ENCODE results near the gene UFD1. TPM values are rescaled to one million over a fixed set of nuclear protein-coding genes. Genes with fewer than 3 reads are reported as not detected.

Gene UFD1
- total and polyA plus RNA-seq, 2 of the 13 experiments (the other 11 are each of a cell fraction or from before 2014, with no cell fraction given): 47.9 to 51.1 TPM

- peaks cover 14 to 61% of the 10 kb centered on the region in 2 experiments; a peak in 4 of 5 replicates for H3K36me3 ChIP-seq (replicated peaks in 1 of 2; ENCODE audit: control insufficient read depth in 1 of 2, insufficient read depth in 2 of 2, low read length in 2 of 2)
- intact Hi-C loops (cut with micrococcal nuclease; ENCODE audit: unreplicated experiment): no loop called here
- H3K79me2 ChIP-seq (ENCODE audit: insufficient read depth, low read length): peaks cover 10% of the 10 kb centered on the region
- no peak overlapping the region for H2AFZ ChIP-seq (ENCODE audit: low read length)
- H3K27me3 ChIP-seq (ENCODE audit: control insufficient read depth in 1 of 2, insufficient read depth in 2 of 2, low read length in 2 of 2): no peaks in the 10 kb centered on the region; a peak in 1 of 5 replicates
- H3K9ac ChIP-seq (ENCODE audit: insufficient read depth, low read depth, low read length): no peak overlapping the region
- no peak for TF ChIP-seq HMG20A (CRISPR knock-in tag; IDR thresholded peaks at IDR 0.05; ENCODE audit: borderline replicate concordance)
- TF ChIP-seq ZNF224 (CRISPR knock-in tag; IDR thresholded peaks at IDR 0.05): no peak
- no peak for TF ChIP-seq GATAD1 (CRISPR knock-in tag; IDR thresholded peaks at IDR 0.05)
- TF ChIP-seq XRCC5 (optimal IDR thresholded peaks at IDR 0.05; ENCODE audit: low read length): no peak
- no peak for TF ChIP-seq POLR2AphosphoS5 (IDR thresholded peaks at IDR 0.05; ENCODE audit: low read depth, low read length)
- TF ChIP-seq MTF2 (CRISPR knock-in tag; IDR thresholded peaks at IDR 0.05; ENCODE audit: borderline replicate concordance): no peak
- TF ChIP-seq MXD1 (CRISPR knock-in tag; IDR thresholded peaks at IDR 0.05): no peak
- TF ChIP-seq, protein P1, sequence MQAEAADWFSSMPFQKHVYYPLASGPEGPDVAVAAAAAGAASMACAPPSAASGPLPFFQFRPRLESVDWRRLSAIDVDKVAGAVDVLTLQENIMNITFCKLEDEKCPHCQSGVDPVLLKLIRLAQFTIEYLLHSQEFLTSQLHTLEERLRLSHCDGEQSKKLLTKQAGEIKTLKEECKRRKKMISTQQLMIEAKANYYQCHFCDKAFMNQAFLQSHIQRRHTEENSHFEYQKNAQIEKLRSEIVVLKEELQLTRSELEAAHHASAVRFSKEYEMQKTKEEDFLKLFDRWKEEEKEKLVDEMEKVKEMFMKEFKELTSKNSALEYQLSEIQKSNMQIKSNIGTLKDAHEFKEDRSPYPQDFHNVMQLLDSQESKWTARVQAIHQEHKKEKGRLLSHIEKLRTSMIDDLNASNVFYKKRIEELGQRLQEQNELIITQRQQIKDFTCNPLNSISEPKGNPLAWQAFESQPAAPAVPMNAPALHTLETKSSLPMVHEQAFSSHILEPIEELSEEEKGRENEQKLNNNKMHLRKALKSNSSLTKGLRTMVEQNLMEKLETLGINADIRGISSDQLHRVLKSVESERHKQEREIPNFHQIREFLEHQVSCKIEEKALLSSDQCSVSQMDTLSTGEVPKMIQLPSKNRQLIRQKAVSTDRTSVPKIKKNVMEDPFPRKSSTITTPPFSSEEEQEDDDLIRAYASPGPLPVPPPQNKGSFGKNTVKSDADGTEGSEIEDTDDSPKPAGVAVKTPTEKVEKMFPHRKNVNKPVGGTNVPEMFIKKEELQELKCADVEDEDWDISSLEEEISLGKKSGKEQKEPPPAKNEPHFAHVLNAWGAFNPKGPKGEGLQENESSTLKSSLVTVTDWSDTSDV (CRISPR knock-in tag; IDR thresholded peaks at IDR 0.05): no peak
- TF ChIP-seq AGO1 (IDR thresholded peaks at IDR 0.05; ENCODE audit: low read depth, low read length, poor library complexity, severe bottlenecking): no peak
- TF ChIP-seq MLX (CRISPR knock-in tag; IDR thresholded peaks at IDR 0.05): no peak
- TF ChIP-seq ZBTB3 (CRISPR knock-in tag; IDR thresholded peaks at IDR 0.05; ENCODE audit: borderline replicate concordance, low read depth): no peak
- TF ChIP-seq FOSL1 (CRISPR knock-in tag; IDR thresholded peaks at IDR 0.05; ENCODE audit: borderline replicate concordance): no peak
- TF ChIP-seq ZNF350 (CRISPR knock-in tag; IDR thresholded peaks at IDR 0.05; ENCODE audit: borderline replicate concordance, low read depth): no peak
- no peak for TF ChIP-seq SNAPC2 (CRISPR knock-in tag; IDR thresholded peaks at IDR 0.05)
- no peak for TF ChIP-seq HES4 (CRISPR knock-in tag; IDR thresholded peaks at IDR 0.05; ENCODE audit: borderline replicate concordance)
- TF ChIP-seq ZNF296 (CRISPR knock-in tag; conservative IDR thresholded peaks at IDR 0.05): no peak
- no peak for TF ChIP-seq ZNF484 (CRISPR knock-in tag; IDR thresholded peaks at IDR 0.05; ENCODE audit: borderline replicate concordance, low read depth)
- TF ChIP-seq NR2F6 (IDR thresholded peaks at IDR 0.05): no peak
- no peak for TF ChIP-seq NR2F6 (CRISPR knock-in tag; IDR thresholded peaks at IDR 0.05)
- H3K4me2 ChIP-seq (ENCODE audit: low read depth, low read length): no peak overlapping the region
- no peak for DNase-seq (ENCODE audit: low spot score)
- peaks cover 20% of the 10 kb centered on the region for H3K4me1 ChIP-seq (ENCODE audit: insufficient read depth, low read length)
- no peaks in the 10 kb centered on the region for H4K20me1 ChIP-seq (ENCODE audit: insufficient read depth, low read length)
- WGBS (ENCODE audit: low lambda C conversion rate): 100% methylated on average over 4 of the region's 4 CpGs
- ATAC-seq: no peak
- H3K9me3 ChIP-seq (ENCODE audit: low read length): no peaks in the 10 kb centered on the region
- FAIRE-seq: no peak
- BruUV-seq (replicated peaks): no TSS peak
- ChIA-PET CTCF (ENCODE audit: low intra/inter-chr PET ratio, low total read pairs) (no interaction called here), POLR2A (no interaction called here)
- in situ Hi-C loops (cut with HindIII; ENCODE audit: extremely low pct_ligation_motif_present, low pct_unique_long_range_greater_than_20kb): no loop called here
- H3K27ac ChIP-seq (ENCODE audit: extremely low read length, insufficient read depth, low read length): no peak overlapping the region
- H3K4me3 ChIP-seq (replicated peaks in 1 of 3; ENCODE audit: insufficient read depth in 1 of 3, low read depth in 2 of 3, low read length in 3 of 3): no peak overlapping the region
Measured at GRCh38 chr22:19451570-19451969, 27.4 kb downstream of the UFD1 start.

Measured in HepG2 (cell line).